Liver (tissue), 9 donors: Measurements from ENCODE around the gene TTC34. TPM values are rescaled to one million over a fixed set of nuclear protein-coding genes. Genes with fewer than 3 reads are reported as not detected.

Source experiments
- DNase-seq: peaks from one replicate; pipeline ENCODE4 v3.0.0-alpha.2; 2017; ENCODE audit warnings: low spot score
- H3K27ac ChIP-seq, 2 donors: one replicate each; pipeline ENCODE4 v1.7.0; 2013; ENCODE audit warnings: inconsistent platforms in 2 of 2, low read length in 2 of 2, control low read depth in 1 of 2, low read depth in 1 of 2, mild to moderate bottlenecking in 1 of 2
- H3K27me3 ChIP-seq, 4 donors: one replicate each; pipeline versions ENCODE4 v1.6.1 to v1.7.0; 2013; ENCODE audit warnings: low read length in 3 of 4, inconsistent platforms in 1 of 4, mild to moderate bottlenecking in 1 of 4, moderate library complexity in 1 of 4; ENCODE audit not compliant: control insufficient read depth in 4 of 4, insufficient read depth in 4 of 4
- H3K36me3 ChIP-seq, 4 donors: one replicate each; pipeline versions ENCODE4 v1.6.1 to v1.7.0; 2013; ENCODE audit warnings: low read length in 3 of 4, mild to moderate bottlenecking in 3 of 4, low read depth in 1 of 4, moderate library complexity in 1 of 4; ENCODE audit not compliant: control insufficient read depth in 4 of 4, insufficient read depth in 3 of 4
- H3K4me1 ChIP-seq, 4 donors: one replicate each; pipeline versions ENCODE4 v1.6.1 to v1.7.0; 2013; ENCODE audit warnings: low read length in 3 of 4, mild to moderate bottlenecking in 3 of 4, moderate library complexity in 1 of 4; ENCODE audit not compliant: control insufficient read depth in 4 of 4, insufficient read depth in 4 of 4
- H3K4me3 ChIP-seq, 3 donors: one replicate each; pipeline versions ENCODE4 v1.6.1 to v1.7.0; 2013; ENCODE audit warnings: low read length in 3 of 3, control low read depth in 1 of 3, low read depth in 1 of 3, mild to moderate bottlenecking in 1 of 3
- H3K9ac ChIP-seq, 2 donors: one replicate each; pipeline ENCODE4 v1.7.0; 2013; ENCODE audit warnings: low read length in 2 of 2, mild to moderate bottlenecking in 2 of 2, moderate library complexity in 2 of 2, control low read depth in 1 of 2, low read depth in 1 of 2
- H3K9me3 ChIP-seq, 4 donors: one replicate each; pipeline versions ENCODE4 v1.6.1 to v1.7.0; 2013; ENCODE audit warnings: low read length in 3 of 4; ENCODE audit not compliant: control insufficient read depth in 4 of 4
- ATF3 ChIP-seq: IDR thresholded peaks from 2 replicates; pipeline ENCODE4 v1.6.1; 2016; ENCODE audit warnings: antibody characterized with exemption
- CTCF ChIP-seq: fragments of 150-350 bp; IDR thresholded peaks from 2 replicates; pipeline ENCODE4 v1.5.1; 2017; ENCODE audit warnings: improper control_type of control experiment, low read depth, low read length; ENCODE audit not compliant: missing input control
- EGR1 ChIP-seq, 2 donors: IDR thresholded peaks; 2 replicates each; pipeline ENCODE4 v1.6.1; 2016 to 2018; ENCODE audit warnings: antibody characterized with exemption in 2 of 2, low read depth in 2 of 2
- FOXA1 ChIP-seq: IDR thresholded peaks from 2 replicates; pipeline ENCODE4 v1.6.1; 2016; ENCODE audit warnings: antibody characterized with exemption
- GABPA ChIP-seq, 2 donors: IDR thresholded peaks in 1 of 2; conservative IDR thresholded peaks in 1 of 2; 2 replicates each; pipeline ENCODE4 v1.6.1; 2016; ENCODE audit warnings: antibody characterized with exemption in 2 of 2, mild to moderate bottlenecking in 1 of 2, moderate library complexity in 1 of 2
- HNF4A ChIP-seq, 2 donors: conservative IDR thresholded peaks; 2 replicates each; pipeline ENCODE4 v1.6.1; 2016; ENCODE audit warnings: antibody characterized with exemption in 2 of 2, mild to moderate bottlenecking in 2 of 2
- HNF4G ChIP-seq: IDR thresholded peaks from 2 replicates; pipeline ENCODE4 v1.6.1; 2016; ENCODE audit warnings: antibody characterized with exemption
- NR2F2 ChIP-seq: IDR thresholded peaks from 2 replicates; pipeline ENCODE4 v1.6.1; 2016; ENCODE audit warnings: antibody characterized with exemption
- RAD21 ChIP-seq, 2 donors: IDR thresholded peaks; 2 replicates each; pipeline ENCODE4 v1.6.1; 2016; ENCODE audit warnings: antibody characterized with exemption in 2 of 2, mild to moderate bottlenecking in 2 of 2
- RXRA ChIP-seq, 2 donors: IDR thresholded peaks; 2 replicates each; pipeline ENCODE4 v1.6.1; 2017 to 2018; ENCODE audit warnings: antibody characterized with exemption in 2 of 2, mild to moderate bottlenecking in 1 of 2
- SP1 ChIP-seq: IDR thresholded peaks from 2 replicates; pipeline ENCODE4 v1.6.1; 2018; ENCODE audit warnings: antibody characterized with exemption, mild to moderate bottlenecking
- ZBTB33 ChIP-seq: IDR thresholded peaks from 2 replicates; pipeline ENCODE4 v1.6.1; 2016; ENCODE audit warnings: antibody characterized with exemption
- WGBS: extraction: QIAGEN DNeasy Blood & Tissue Kit; methylation state at CpG from one replicate; pipeline ENCODE4 v1.1.7; 2013; 5-methylcytosine and 5-hydroxymethylcytosine counted together
- polyA plus RNA-seq, 2 donors: library from polyadenylated mRNA; stranded (reverse) in 1 of 2; unstranded in 1 of 2; fragments of 200-250 nt in 1 of 2; fragments of >200 nt in 1 of 2; fragmentation: Nextera tagmentation in 1 of 2; extraction: Ambion mirVana in 1 of 2; gene quantifications; one replicate each; pipeline versions ENCODE4 v1.2.1 to v1.2.3, GENCODE V29; 2013 to 2015
- total RNA-seq, 2 donors: library from RNA; depleted of rRNA; stranded (reverse); fragments of >200 nt; gene quantifications; one replicate each; pipeline ENCODE4 v1.2.3, GENCODE V29; 2014
- TF ChIP-seq, protein P1 (sequence below): IDR thresholded peaks from 2 replicates; pipeline ENCODE4 v1.6.1; 2016; ENCODE audit warnings: antibody characterized with exemption, mild to moderate bottlenecking
- TF ChIP-seq, protein P2 (sequence below): IDR thresholded peaks from 2 replicates; pipeline ENCODE4 v1.6.1; 2016; ENCODE audit warnings: antibody characterized with exemption
- donor health status: healthy.
- donor health status: healthy.
- donor health status: healthy.
- donor health status: healthy.
- donor health status: healthy.

TTC34 gene
- total and polyA plus RNA-seq, 4 donors: 0.01 to 0.25 (median 0.08) TPM; not detected in 1

- no peak for TF ChIP-seq FOXA1
- no peak for TF ChIP-seq ATF3
- no peak for TF ChIP-seq RXRA (IDR thresholded peaks at IDR 0.05)
- TF ChIP-seq NR2F2: no peak
- TF ChIP-seq, protein P1, sequence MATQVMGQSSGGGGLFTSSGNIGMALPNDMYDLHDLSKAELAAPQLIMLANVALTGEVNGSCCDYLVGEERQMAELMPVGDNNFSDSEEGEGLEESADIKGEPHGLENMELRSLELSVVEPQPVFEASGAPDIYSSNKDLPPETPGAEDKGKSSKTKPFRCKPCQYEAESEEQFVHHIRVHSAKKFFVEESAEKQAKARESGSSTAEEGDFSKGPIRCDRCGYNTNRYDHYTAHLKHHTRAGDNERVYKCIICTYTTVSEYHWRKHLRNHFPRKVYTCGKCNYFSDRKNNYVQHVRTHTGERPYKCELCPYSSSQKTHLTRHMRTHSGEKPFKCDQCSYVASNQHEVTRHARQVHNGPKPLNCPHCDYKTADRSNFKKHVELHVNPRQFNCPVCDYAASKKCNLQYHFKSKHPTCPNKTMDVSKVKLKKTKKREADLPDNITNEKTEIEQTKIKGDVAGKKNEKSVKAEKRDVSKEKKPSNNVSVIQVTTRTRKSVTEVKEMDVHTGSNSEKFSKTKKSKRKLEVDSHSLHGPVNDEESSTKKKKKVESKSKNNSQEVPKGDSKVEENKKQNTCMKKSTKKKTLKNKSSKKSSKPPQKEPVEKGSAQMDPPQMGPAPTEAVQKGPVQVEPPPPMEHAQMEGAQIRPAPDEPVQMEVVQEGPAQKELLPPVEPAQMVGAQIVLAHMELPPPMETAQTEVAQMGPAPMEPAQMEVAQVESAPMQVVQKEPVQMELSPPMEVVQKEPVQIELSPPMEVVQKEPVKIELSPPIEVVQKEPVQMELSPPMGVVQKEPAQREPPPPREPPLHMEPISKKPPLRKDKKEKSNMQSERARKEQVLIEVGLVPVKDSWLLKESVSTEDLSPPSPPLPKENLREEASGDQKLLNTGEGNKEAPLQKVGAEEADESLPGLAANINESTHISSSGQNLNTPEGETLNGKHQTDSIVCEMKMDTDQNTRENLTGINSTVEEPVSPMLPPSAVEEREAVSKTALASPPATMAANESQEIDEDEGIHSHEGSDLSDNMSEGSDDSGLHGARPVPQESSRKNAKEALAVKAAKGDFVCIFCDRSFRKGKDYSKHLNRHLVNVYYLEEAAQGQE: no peak
- no peak for TF ChIP-seq HNF4G
- TF ChIP-seq SP1: no peak
- TF ChIP-seq ZBTB33: no peak
- TF ChIP-seq RAD21 (IDR thresholded peaks at IDR 0.05): no peak
- TF ChIP-seq, protein P2, sequence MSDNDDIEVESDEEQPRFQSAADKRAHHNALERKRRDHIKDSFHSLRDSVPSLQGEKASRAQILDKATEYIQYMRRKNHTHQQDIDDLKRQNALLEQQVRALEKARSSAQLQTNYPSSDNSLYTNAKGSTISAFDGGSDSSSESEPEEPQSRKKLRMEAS: no peak
- TF ChIP-seq EGR1 (IDR thresholded peaks at IDR 0.05; ENCODE audit: low read depth in 2 of 2): no peak
- no peak for TF ChIP-seq CTCF
- 81% methylated on average over 10 of the region's 10 CpGs for WGBS
- peaks cover 0 to 15% (median 8%) of the 10 kb centered on the region in 4 donors for H3K9me3 ChIP-seq
- peaks cover 2 to 13% (median 8%) of the 10 kb centered on the region in 4 donors for H3K4me1 ChIP-seq
- no peak overlapping the region for H3K27ac ChIP-seq
- no peaks in the 10 kb centered on the region for H3K36me3 ChIP-seq
- no peaks in the 10 kb centered on the region for H3K27me3 ChIP-seq
- DNase-seq: no peak
- H3K4me3 ChIP-seq: no peak overlapping the region
- H3K9ac ChIP-seq: no peak overlapping the region
Observed at GRCh38 chr1:2637442-2638145, 163.9 kb downstream of the TTC34 start.

DNA sequence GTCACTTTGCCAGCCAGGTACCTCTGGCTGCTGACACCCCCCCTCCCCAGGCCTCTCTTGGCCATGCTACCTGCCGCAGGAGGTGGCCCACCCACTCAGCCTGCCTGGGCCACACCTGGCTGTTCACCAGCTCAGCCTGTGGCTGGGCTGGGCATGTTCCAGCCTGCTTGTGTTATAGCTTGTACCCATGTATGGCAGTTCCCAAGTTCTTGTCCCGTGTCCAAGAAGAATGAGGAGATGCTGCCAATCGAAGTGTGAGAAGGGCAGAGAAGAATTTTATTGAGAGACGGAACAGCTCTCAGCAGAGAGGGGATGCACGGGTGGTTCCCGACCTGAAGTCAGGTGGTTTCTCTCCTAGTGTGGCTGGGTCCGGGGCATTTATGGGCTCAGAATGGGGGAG lies 164.8 kb downstream of the TTC34 start:
- DNase-seq: no peak
- Histone ChIP-seq H3K27me3 (no peaks in the 10 kb centered on the region), H3K27ac (no peak overlapping the region), H3K4me3 (peak overlapping the region in 1 of 3 donors; percentile 22), H3K9me3 (peaks cover 0 to 15% (median 8%) of the 10 kb centered on the region in 4 donors), H3K4me1 (peaks cover 0 to 5% (median under 1%) of the 10 kb centered on the region in 4 donors), H3K36me3 (no peaks in the 10 kb centered on the region), H3K9ac (no peak overlapping the region)
- WGBS: 93% methylated on average over 7 of the region's 7 CpGs
- no peak for TF ChIP-seq SP1
- no peak for TF ChIP-seq GABPA (IDR thresholded peaks at IDR 0.05 in 1 of 2, conservative IDR thresholded peaks at IDR 0.05 in 1 of 2)
- no peak for TF ChIP-seq HNF4A (conservative IDR thresholded peaks at IDR 0.05)
- no peak for TF ChIP-seq CTCF
- TF ChIP-seq ZBTB33: no peak
- TF ChIP-seq RXRA (IDR thresholded peaks at IDR 0.05): no peak
- no peak for TF ChIP-seq EGR1 (IDR thresholded peaks at IDR 0.05; ENCODE audit: low read depth in 2 of 2)
- TF ChIP-seq FOXA1: no peak
- TF ChIP-seq, protein P2: no peak
